Ovary (tissue), 3 donors: ENCODE measurements around the gene PPCDC.

Experiments
- CTCF ChIP-seq, 3 donors: fragments of 450-650 bp in 2 of 3; fragments of 200-600 bp in 1 of 3; IDR thresholded peaks; one replicate each; pipeline versions ENCODE4 v1.5.1 to v1.8.0; 2016 to 2022; ENCODE audit warnings: antibody characterized with exemption in 3 of 3, mild to moderate bottlenecking in 1 of 3
- POLR2A ChIP-seq: fragments of 450-650 bp; IDR thresholded peaks from one replicate; pipeline ENCODE4 v1.6.1; 2017; ENCODE audit warnings: antibody characterized with exemption, mild to moderate bottlenecking, moderate library complexity
- donor health status: DM: no; HTN: no; CAD: no.

- TF ChIP-seq POLR2A (no peak), CTCF (IDR thresholded peaks at IDR 0.05) (no peak)
Observed at GRCh38 chr15:74995182-74995778, 28.1 kb upstream of the PPCDC start, which contains the start of gene SCAMP5.
